Body of pancreas (tissue), 4 donors: Measurements from ENCODE around the gene PLA2R1. TPM values are rescaled to one million over a fixed set of nuclear protein-coding genes. Genes with fewer than 3 reads are reported as not detected.

Experiments used
- ATAC-seq: fragments of 150-250 bp; one replicate; pipeline ENCODE4 v1.9.1; 2016
- DNase-seq, 4 donors: peaks; one replicate each; pipeline ENCODE4 v3.0.0-alpha.2; 2019
- H3K27ac ChIP-seq, 4 donors: fragments of 200-600 bp; sonication (generic); 1 replicate in 3 of 4; 2 replicates in 1 of 4; pipeline versions ENCODE4 v1.5.1 to v1.6.1; 2016 to 2019; ENCODE audit warnings: mild to moderate bottlenecking in 1 of 4, mixed read lengths in 1 of 4, moderate library complexity in 1 of 4
- H3K27me3 ChIP-seq, 2 donors: fragments of 200-600 bp; sonication (generic); one replicate each; pipeline ENCODE4 v1.6.0; 2016; ENCODE audit warnings: mild to moderate bottlenecking in 1 of 2
- H3K36me3 ChIP-seq, 2 donors: fragments of 200-600 bp; sonication (generic); replicated peaks in 1 of 2; 2 replicates each; pipeline ENCODE4 v1.5.1; 2016; ENCODE audit warnings: low read depth in 2 of 2; ENCODE audit not compliant: insufficient read depth in 1 of 2
- H3K4me1 ChIP-seq: fragments of 200-600 bp; sonication (generic); one replicate; pipeline ENCODE4 v1.6.0; 2016
- H3K4me3 ChIP-seq, 2 donors: fragments of 200-600 bp; sonication (generic); 1 replicate in 1 of 2; 2 replicates in 1 of 2; pipeline ENCODE4 v1.5.1; 2016 to 2019
- H3K9me3 ChIP-seq, 3 donors: fragments of 200-600 bp; sonication (generic); 1 replicate in 2 of 3; 2 replicates in 1 of 3; pipeline ENCODE4 v1.5.1; 2016
- POLR2A ChIP-seq, 3 donors: fragments of 450-650 bp; IDR thresholded peaks; one replicate each; pipeline ENCODE4 v1.6.1; 2016; ENCODE audit warnings: antibody characterized with exemption in 3 of 3, mild to moderate bottlenecking in 2 of 3
- WGBS, 2 donors: methylation state at CpG; one replicate each; pipeline ENCODE4 v1.1.5; 2017; 5-methylcytosine and 5-hydroxymethylcytosine counted together
- intact Hi-C: fragments of 100-400 bp; cut with DNase I; formaldehyde crosslinking; loops from one replicate; pipeline ENCODE4 v1.15.1; 2023
- total RNA-seq, 2 donors: library from RNA; depleted of rRNA; stranded (reverse); fragments of >200 nt; gene quantifications; one replicate each; pipeline ENCODE4 v1.1.0, GENCODE V29; 2016
- TF ChIP-seq, protein P1 (sequence below), 7 experiments: fragments of 450-650 bp in 4 of 7; fragments of 200-600 bp in 3 of 7; sonication (generic) in 3 of 7; IDR thresholded peaks; one replicate each; pipeline ENCODE4 v1.5.1; 2016 to 2019; ENCODE audit warnings: antibody characterized with exemption in 7 of 7

PLA2R1 gene
- total RNA-seq, 2 donors from 2014 or later: 1.3 to 2.1 TPM

DNA sequence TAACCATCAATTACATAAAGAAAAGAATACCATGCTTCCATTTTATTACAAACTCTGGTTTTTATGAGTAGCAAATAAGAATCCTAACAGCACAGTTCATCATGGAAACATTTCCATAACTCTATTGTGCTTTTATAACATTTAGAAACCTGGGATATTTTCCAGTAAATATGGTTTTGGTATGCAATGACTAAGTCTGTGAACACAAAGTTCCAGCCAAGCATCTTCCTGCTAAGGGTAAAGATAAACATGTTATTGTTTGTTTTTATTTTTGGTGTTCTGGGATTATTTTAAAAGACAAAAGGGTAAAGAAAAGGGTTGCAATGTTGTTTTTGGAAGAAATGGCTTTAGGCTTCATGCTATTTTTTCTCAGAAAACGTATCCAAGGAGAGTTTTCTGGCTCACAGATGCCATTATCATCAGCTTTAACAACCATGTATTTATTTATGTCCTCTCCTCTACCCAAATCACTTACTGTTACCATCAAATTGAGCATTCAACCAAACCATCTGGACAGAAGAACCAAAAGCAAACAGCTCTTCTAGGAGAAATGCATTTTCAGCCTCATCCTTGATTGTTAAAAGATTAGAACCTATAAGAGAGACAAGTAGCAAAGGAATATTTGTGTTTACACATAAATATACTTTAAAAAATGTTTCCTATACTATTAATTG lies 116.0 kb downstream of the PLA2R1 start:
- H3K27me3 ChIP-seq: no peaks in the 10 kb centered on the region
- H3K9me3 ChIP-seq: no peaks in the 10 kb centered on the region
- peak overlapping the region in 1 of 4 donors; percentile 13 for H3K27ac ChIP-seq
- intact Hi-C loops: no loop called here
- DNase-seq (no peak), ATAC-seq (no peak)
- H3K36me3 ChIP-seq: no peaks in the 10 kb centered on the region
- H3K4me3 ChIP-seq: no peak overlapping the region
- H3K4me1 ChIP-seq: no peaks in the 10 kb centered on the region
- TF ChIP-seq, protein P1, sequence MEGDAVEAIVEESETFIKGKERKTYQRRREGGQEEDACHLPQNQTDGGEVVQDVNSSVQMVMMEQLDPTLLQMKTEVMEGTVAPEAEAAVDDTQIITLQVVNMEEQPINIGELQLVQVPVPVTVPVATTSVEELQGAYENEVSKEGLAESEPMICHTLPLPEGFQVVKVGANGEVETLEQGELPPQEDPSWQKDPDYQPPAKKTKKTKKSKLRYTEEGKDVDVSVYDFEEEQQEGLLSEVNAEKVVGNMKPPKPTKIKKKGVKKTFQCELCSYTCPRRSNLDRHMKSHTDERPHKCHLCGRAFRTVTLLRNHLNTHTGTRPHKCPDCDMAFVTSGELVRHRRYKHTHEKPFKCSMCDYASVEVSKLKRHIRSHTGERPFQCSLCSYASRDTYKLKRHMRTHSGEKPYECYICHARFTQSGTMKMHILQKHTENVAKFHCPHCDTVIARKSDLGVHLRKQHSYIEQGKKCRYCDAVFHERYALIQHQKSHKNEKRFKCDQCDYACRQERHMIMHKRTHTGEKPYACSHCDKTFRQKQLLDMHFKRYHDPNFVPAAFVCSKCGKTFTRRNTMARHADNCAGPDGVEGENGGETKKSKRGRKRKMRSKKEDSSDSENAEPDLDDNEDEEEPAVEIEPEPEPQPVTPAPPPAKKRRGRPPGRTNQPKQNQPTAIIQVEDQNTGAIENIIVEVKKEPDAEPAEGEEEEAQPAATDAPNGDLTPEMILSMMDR (IDR thresholded peaks at IDR 0.05): no peak
- TF ChIP-seq POLR2A (IDR thresholded peaks at IDR 0.05): no peak
- 38 to 43% methylated on average over 1 of the region's 1 CpG for WGBS, 2 donors

DNA sequence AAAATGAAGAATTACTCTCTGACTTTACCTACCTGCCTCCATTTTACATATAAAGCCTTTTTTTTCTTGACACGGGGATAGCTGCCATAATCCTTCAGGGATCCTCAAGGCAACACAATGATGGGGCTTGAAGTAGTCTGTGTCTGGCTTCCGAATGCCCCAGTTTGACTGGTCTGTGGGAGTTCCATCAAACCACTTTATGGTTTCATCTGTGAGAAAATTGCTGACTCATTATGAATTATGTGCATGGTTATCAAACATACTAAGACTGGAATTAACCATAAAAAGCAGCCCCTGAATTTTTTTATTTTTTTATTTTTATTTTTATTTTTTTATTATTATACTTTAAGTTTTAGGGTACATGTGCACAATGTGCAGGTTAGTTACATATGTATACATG lies 117.5 kb downstream of the PLA2R1 start:
- intact Hi-C loops: no loop called here
- H3K27me3 ChIP-seq: no peaks in the 10 kb centered on the region
- no peaks in the 10 kb centered on the region for H3K36me3 ChIP-seq
- H3K4me3 ChIP-seq: no peak overlapping the region
- DNase-seq: no peak
- no peak for ATAC-seq
- no peak overlapping the region for H3K27ac ChIP-seq
- no peak for TF ChIP-seq POLR2A (IDR thresholded peaks at IDR 0.05)
- TF ChIP-seq, protein P1 (IDR thresholded peaks at IDR 0.05): no peak
- H3K9me3 ChIP-seq: no peaks in the 10 kb centered on the region
- no peaks in the 10 kb centered on the region for H3K4me1 ChIP-seq
- WGBS, 2 donors: 90 to 95% methylated on average over 2 of the region's 2 CpGs

DNA sequence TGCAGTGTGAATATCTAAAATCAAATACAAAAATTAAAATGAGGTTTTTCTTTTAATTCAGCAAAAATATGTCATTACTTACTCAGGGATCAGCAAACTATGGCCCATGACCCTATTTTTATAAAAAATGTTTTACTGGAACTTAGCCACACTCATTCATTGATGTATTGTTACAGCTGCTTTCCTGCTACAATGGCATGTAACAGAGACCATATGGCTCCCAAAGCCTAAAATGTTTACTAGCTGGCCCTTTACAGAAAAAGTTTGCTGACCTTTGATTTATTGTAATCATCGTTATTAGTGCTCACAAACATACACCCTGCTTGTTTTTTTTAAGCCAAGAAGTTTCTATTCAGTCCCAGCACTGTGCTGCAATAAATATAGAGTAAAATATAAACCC lies 120.3 kb downstream of the PLA2R1 start:
- Histone ChIP-seq H3K27ac (no peak overlapping the region), H3K9me3 (no peaks in the 10 kb centered on the region), H3K36me3 (no peaks in the 10 kb centered on the region), H3K4me1 (no peaks in the 10 kb centered on the region), H3K27me3 (no peaks in the 10 kb centered on the region), H3K4me3 (no peak overlapping the region)
- 50 to 52% methylated on average over 1 of the region's 1 CpG for WGBS, 2 donors
- no peak for DNase-seq
- ATAC-seq: no peak
- intact Hi-C loops: no loop called here
- TF ChIP-seq, protein P1 (IDR thresholded peaks at IDR 0.05): no peak
- no peak for TF ChIP-seq POLR2A (IDR thresholded peaks at IDR 0.05)

DNA sequence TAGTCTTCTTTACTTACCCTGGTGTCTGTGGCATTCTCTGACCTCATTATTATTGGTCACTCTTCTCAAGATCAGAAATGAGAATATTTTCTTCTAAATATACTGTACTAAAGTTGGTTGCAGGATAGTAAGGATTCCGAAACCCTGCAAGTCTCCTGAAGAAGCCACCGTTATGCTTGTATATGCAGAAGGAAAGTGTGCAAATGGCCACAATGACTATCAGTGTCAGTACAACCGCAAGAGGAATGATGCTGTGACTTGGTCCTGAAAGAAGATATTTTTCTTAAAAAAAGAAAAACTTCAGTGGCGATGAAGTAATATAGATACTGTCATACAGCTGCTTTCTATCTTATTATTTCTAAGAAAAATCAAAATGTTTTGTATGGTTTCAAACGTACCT lies 120.7 kb downstream of the PLA2R1 start:
- H3K27ac ChIP-seq: no peak overlapping the region
- no peak for ATAC-seq
- intact Hi-C loops: no loop called here
- DNase-seq: no peak
- TF ChIP-seq, protein P1 (IDR thresholded peaks at IDR 0.05): no peak
- TF ChIP-seq POLR2A (IDR thresholded peaks at IDR 0.05): no peak
- H3K9me3 ChIP-seq: no peaks in the 10 kb centered on the region
- WGBS, 2 donors: 79 to 85% methylated on average over 5 of the region's 5 CpGs
- no peaks in the 10 kb centered on the region for H3K36me3 ChIP-seq
- H3K4me3 ChIP-seq: no peak overlapping the region
- no peaks in the 10 kb centered on the region for H3K4me1 ChIP-seq
- H3K27me3 ChIP-seq: no peaks in the 10 kb centered on the region

DNA sequence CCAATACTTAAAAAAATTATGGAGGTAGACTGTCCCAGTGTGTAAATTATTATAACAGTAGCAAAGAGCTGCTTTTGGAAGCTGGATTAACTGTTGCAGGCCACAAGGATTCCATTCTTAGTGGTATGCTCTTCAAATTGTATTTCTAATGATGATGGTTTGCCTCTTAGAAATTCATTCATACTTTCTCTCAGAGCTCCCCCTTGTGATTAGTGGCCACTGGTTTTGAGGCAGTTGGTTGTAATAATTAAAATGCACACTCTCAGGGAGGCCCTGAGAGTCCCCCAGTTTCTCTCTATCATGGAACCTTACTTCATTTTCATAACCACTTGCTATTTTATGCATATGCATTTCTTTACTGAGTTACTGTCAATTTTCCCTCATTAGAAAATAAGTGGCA lies 122.5 kb downstream of the PLA2R1 start:
- intact Hi-C loops: no loop called here
- Histone ChIP-seq H3K4me3 (no peak overlapping the region), H3K4me1 (no peaks in the 10 kb centered on the region), H3K9me3 (no peaks in the 10 kb centered on the region), H3K27ac (no peak overlapping the region), H3K36me3 (no peaks in the 10 kb centered on the region), H3K27me3 (no peaks in the 10 kb centered on the region)
- no peak for DNase-seq
- TF ChIP-seq, protein P1 (IDR thresholded peaks at IDR 0.05): peak in 1 of 7 experiments; percentile 3
- TF ChIP-seq POLR2A (IDR thresholded peaks at IDR 0.05): no peak
- ATAC-seq: no peak
